ENCODE data around the gene LYRM1.

GRCh38 chr16:20881503-20881878 is 19.1 kb upstream of the LYRM1 start:
- no peak for TF ChIP-seq POLR2A (IDR thresholded peaks at IDR 0.05)
- TF ChIP-seq, protein P1, sequence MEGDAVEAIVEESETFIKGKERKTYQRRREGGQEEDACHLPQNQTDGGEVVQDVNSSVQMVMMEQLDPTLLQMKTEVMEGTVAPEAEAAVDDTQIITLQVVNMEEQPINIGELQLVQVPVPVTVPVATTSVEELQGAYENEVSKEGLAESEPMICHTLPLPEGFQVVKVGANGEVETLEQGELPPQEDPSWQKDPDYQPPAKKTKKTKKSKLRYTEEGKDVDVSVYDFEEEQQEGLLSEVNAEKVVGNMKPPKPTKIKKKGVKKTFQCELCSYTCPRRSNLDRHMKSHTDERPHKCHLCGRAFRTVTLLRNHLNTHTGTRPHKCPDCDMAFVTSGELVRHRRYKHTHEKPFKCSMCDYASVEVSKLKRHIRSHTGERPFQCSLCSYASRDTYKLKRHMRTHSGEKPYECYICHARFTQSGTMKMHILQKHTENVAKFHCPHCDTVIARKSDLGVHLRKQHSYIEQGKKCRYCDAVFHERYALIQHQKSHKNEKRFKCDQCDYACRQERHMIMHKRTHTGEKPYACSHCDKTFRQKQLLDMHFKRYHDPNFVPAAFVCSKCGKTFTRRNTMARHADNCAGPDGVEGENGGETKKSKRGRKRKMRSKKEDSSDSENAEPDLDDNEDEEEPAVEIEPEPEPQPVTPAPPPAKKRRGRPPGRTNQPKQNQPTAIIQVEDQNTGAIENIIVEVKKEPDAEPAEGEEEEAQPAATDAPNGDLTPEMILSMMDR (IDR thresholded peaks at IDR 0.05), result no peak

All from testis (tissue), 2 donors.